ENCODE data around the gene PKP4.

DNA sequence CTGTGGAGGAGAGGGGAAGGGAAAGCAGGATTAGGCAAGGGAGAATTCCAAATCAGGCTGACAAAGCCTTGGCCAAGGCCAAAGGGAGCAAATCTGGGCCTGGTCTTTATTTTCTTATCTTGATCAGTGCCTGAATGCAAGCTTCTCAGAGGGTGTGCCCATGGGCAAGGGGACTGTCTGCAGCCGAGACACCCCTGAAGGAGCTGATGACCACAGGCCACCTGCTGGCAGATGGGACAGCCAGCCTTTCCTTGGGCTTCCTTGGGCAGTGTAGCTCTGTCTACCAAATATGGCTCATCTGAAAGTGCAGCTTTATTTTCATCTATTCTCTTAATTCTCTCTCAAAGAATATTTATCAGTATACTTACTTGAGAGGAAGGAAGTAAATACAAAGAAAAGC is 117.0 kb downstream of the PKP4 start:
- TF ChIP-seq CTCF (conservative IDR thresholded peaks at IDR 0.05; ENCODE audit: low read length) = no peak
- TF ChIP-seq EZH2phosphoT487 (IDR thresholded peaks at IDR 0.05; ENCODE audit: borderline replicate concordance, low read depth, low read length) = no peak

All from OCI-LY7 (cell line).